Measurements from ENCODE around the gene UNC45B.

UNC45B gene

GRCh38 chr17:35147375-35147905 is at the start of gene UNC45B:
Gene UNC45B (plus strand): TSS chr17:35147817. CDS start chr17:35148264, 447 bp downstream.
- no peak within 1 kb of the TSS for H3K27ac ChIP-seq
- no peak for TF ChIP-seq CTCF (conservative IDR thresholded peaks at IDR 0.05; ENCODE audit: low read depth, low read length)
- H4K20me1 ChIP-seq (ENCODE audit: insufficient read depth) = no peaks in the 10 kb centered on the region
- no peaks in the 10 kb centered on the region for H3K27me3 ChIP-seq (ENCODE audit: insufficient read depth, low read depth)
- no peaks in the 10 kb centered on the region for H3K79me2 ChIP-seq (ENCODE audit: insufficient read depth, low read depth)
- no peak within 1 kb of the TSS for H2AFZ ChIP-seq (ENCODE audit: low read depth)
- H3K9ac ChIP-seq = no peak within 1 kb of the TSS
- no peak within 1 kb of the TSS for H3K4me2 ChIP-seq
- H3K4me3 ChIP-seq (IDR thresholded peaks at IDR 0.05; ENCODE audit: insufficient read depth, low read depth, low read length) = no peak within 1 kb of the TSS
- no peaks in the 10 kb centered on the region for H3K36me3 ChIP-seq (ENCODE audit: insufficient read depth)
- H3K4me1 ChIP-seq (ENCODE audit: low read depth, poor library complexity, severe bottlenecking) = no peaks in the 10 kb centered on the region

GRCh38 chr17:35099908-35100307 is 47.7 kb upstream of the UNC45B start:
- H3K79me2 ChIP-seq (ENCODE audit: insufficient read depth, low read depth) = no peaks in the 10 kb centered on the region
- H3K9ac ChIP-seq = no peak overlapping the region
- H4K20me1 ChIP-seq (ENCODE audit: insufficient read depth) = no peaks in the 10 kb centered on the region
- no peak for TF ChIP-seq CTCF (conservative IDR thresholded peaks at IDR 0.05; ENCODE audit: low read depth, low read length)
- H3K4me2 ChIP-seq = no peak overlapping the region
- H2AFZ ChIP-seq (ENCODE audit: low read depth) = no peak overlapping the region
- H3K4me1 ChIP-seq (ENCODE audit: low read depth, poor library complexity, severe bottlenecking) = no peaks in the 10 kb centered on the region
- no peak overlapping the region for H3K4me3 ChIP-seq (IDR thresholded peaks at IDR 0.05; ENCODE audit: insufficient read depth, low read depth, low read length)
- no peaks in the 10 kb centered on the region for H3K27me3 ChIP-seq (ENCODE audit: insufficient read depth, low read depth)
- no peak overlapping the region for H3K27ac ChIP-seq
- H3K36me3 ChIP-seq (ENCODE audit: insufficient read depth) = 0 out of 2 replicates have a peak, but pooled peaks cover 5% of the 10 kb centered on the region

GRCh38 chr17:35101036-35101435 is 46.6 kb upstream of the UNC45B start:
- no peaks in the 10 kb centered on the region for H3K27me3 ChIP-seq (ENCODE audit: insufficient read depth, low read depth)
- H3K4me2 ChIP-seq = no peak overlapping the region
- 0 out of 2 replicates have a peak, but pooled peaks cover 5% of the 10 kb centered on the region for H3K36me3 ChIP-seq (ENCODE audit: insufficient read depth)
- no peaks in the 10 kb centered on the region for H4K20me1 ChIP-seq (ENCODE audit: insufficient read depth)
- no peak overlapping the region for H3K9ac ChIP-seq
- no peak overlapping the region for H2AFZ ChIP-seq (ENCODE audit: low read depth)
- H3K4me1 ChIP-seq (ENCODE audit: low read depth, poor library complexity, severe bottlenecking) = no peaks in the 10 kb centered on the region
- no peaks in the 10 kb centered on the region for H3K79me2 ChIP-seq (ENCODE audit: insufficient read depth, low read depth)
- H3K27ac ChIP-seq = no peak overlapping the region
- TF ChIP-seq CTCF (conservative IDR thresholded peaks at IDR 0.05; ENCODE audit: low read depth, low read length) = no peak
- H3K4me3 ChIP-seq (IDR thresholded peaks at IDR 0.05; ENCODE audit: insufficient read depth, low read depth, low read length) = no peak overlapping the region

- no peak overlapping the region for H2AFZ ChIP-seq (ENCODE audit: low read depth)
- no peak overlapping the region for H3K9ac ChIP-seq
- H3K27ac ChIP-seq = no peak overlapping the region
- H3K27me3 ChIP-seq (ENCODE audit: insufficient read depth, low read depth) = no peaks in the 10 kb centered on the region
- H4K20me1 ChIP-seq (ENCODE audit: insufficient read depth) = no peaks in the 10 kb centered on the region
- 0 out of 2 replicates have a peak, but pooled peaks cover 5% of the 10 kb centered on the region for H3K36me3 ChIP-seq (ENCODE audit: insufficient read depth)
- H3K4me1 ChIP-seq (ENCODE audit: low read depth, poor library complexity, severe bottlenecking) = no peaks in the 10 kb centered on the region
- H3K79me2 ChIP-seq (ENCODE audit: insufficient read depth, low read depth) = no peaks in the 10 kb centered on the region
- no peak overlapping the region for H3K4me3 ChIP-seq (IDR thresholded peaks at IDR 0.05; ENCODE audit: insufficient read depth, low read depth, low read length)
- TF ChIP-seq CTCF (conservative IDR thresholded peaks at IDR 0.05; ENCODE audit: low read depth, low read length) = no peak
- H3K4me2 ChIP-seq = no peak overlapping the region
These were observed 45.9 kb upstream of the UNC45B start for GRCh38 chr17:35101725-35102124.
